K562 (cell line): ENCODE results near the gene ZBED4. TPM values are rescaled to one million over a fixed set of nuclear protein-coding genes. Genes with fewer than 3 reads are reported as not detected.

Experiments
- ATAC-seq: fragments of 200-7000 bp; cut with Tn5 transposase; 3 replicates; pipeline ENCODE4 v1.9.1; 2020; ENCODE audit warnings: moderate library complexity
- BruUV-seq: library from RNA; stranded (reverse); fragments of 400-500 nt; replicated peaks from 2 replicates; lab custom pipeline; 2021; lab: Mats Ljungman, UMichigan
- CTCF ChIA-PET: fragments of 300-600 bp; formaldehyde crosslinking; extraction: SDS; loops from one replicate; lab custom pipeline; 2021; ENCODE audit warnings: low intra/inter-chr PET ratio; lab: Yijun Ruan, JAX
- POLR2A ChIA-PET: fragments of 300-600, 350-650 bp; sonication (Branson Sonifier 250); formaldehyde crosslinking; extraction: SDS; loops from one replicate; lab custom pipeline; 2021; ENCODE audit warnings: antibody characterized with exemption, inconsistent platforms; lab: Yijun Ruan, JAX
- DNase-seq, 4 experiments: peaks; one replicate each; pipeline versions ENCODE4 v3.0.0 to v3.0.0-alpha.2; 2011 to 2018; ENCODE audit warnings: low spot score in 3 of 4, mixed read lengths in 3 of 4; ENCODE audit errors: extremely low read depth in 1 of 4
- FAIRE-seq: peaks from 2 replicates; lab custom pipeline; 2011; peaks lifted over from hg19 to GRCh38; lab: Jason Lieb, UNC
- H2AFZ ChIP-seq: 2 replicates; pipeline ENCODE4 v1.6.0; 2011; ENCODE audit warnings: low read depth, low read length, control low read depth, inconsistent platforms
- H3K27ac ChIP-seq: fragments of 200-600 bp; 3 replicates; pipeline ENCODE4 v1.8.0; 2011; ENCODE audit warnings: low read depth, mild to moderate bottlenecking, control low read depth, inconsistent platforms, low read length, moderate library complexity, mixed read lengths; ENCODE audit errors: extremely low read depth
- H3K27me3 ChIP-seq, 2 experiments: fragments of 300-600 bp in 1 of 2; 2 replicates in 1 of 2; 3 replicates in 1 of 2; pipeline versions ENCODE4 v1.6.0 to v1.8.0; 2011; ENCODE audit warnings: inconsistent platforms in 2 of 2, low read length in 2 of 2, mild to moderate bottlenecking in 1 of 2, mixed read lengths in 1 of 2, moderate library complexity in 1 of 2; ENCODE audit not compliant: control insufficient read depth in 2 of 2, insufficient read depth in 2 of 2
- H3K36me3 ChIP-seq: fragments of 300-600 bp; 3 replicates; pipeline ENCODE4 v1.8.0; 2011; ENCODE audit warnings: mild to moderate bottlenecking, low read length, inconsistent platforms; ENCODE audit not compliant: control insufficient read depth, insufficient read depth
- H3K4me1 ChIP-seq, 2 experiments: fragments of 200-600 bp in 1 of 2; replicated peaks in 1 of 2; 2 replicates in 1 of 2; 3 replicates in 1 of 2; pipeline versions ENCODE4 v1.5.1 to v1.8.0; 2011; ENCODE audit warnings: inconsistent platforms in 2 of 2, low read length in 2 of 2, mild to moderate bottlenecking in 1 of 2, mixed read lengths in 1 of 2, moderate library complexity in 1 of 2; ENCODE audit not compliant: control insufficient read depth in 2 of 2, insufficient read depth in 2 of 2
- H3K4me2 ChIP-seq: 2 replicates; pipeline ENCODE4 v1.6.1; 2011; ENCODE audit warnings: low read length, control low read depth, inconsistent platforms, mixed read lengths; ENCODE audit not compliant: insufficient read depth
- H3K4me3 ChIP-seq: fragments of 200-600 bp; sonication (generic), shearing (Covaris generic); 2 replicates; pipeline ENCODE4 v1.5.1; 2016; ENCODE audit warnings: control low read depth, inconsistent platforms
- H3K79me2 ChIP-seq: fragments of 200-600 bp; 3 replicates; pipeline ENCODE4 v1.8.0; 2011; ENCODE audit warnings: low read length, inconsistent platforms; ENCODE audit not compliant: control insufficient read depth, insufficient read depth
- H3K9ac ChIP-seq, 2 experiments: 2 replicates each; pipeline versions ENCODE4 v1.6.0 to v1.6.1; 2011; ENCODE audit warnings: low read depth in 2 of 2, low read length in 2 of 2, control low read depth in 1 of 2, inconsistent platforms in 1 of 2, mild to moderate bottlenecking in 1 of 2, mixed read lengths in 1 of 2; ENCODE audit not compliant: insufficient read depth in 1 of 2
- H3K9me1 ChIP-seq: one replicate; pipeline ENCODE4 v1.6.0; 2011; ENCODE audit warnings: inconsistent platforms, mild to moderate bottlenecking, low read length, moderate library complexity; ENCODE audit not compliant: control insufficient read depth, insufficient read depth
- H3K9me3 ChIP-seq: replicated peaks from 2 replicates; pipeline ENCODE4 v1.5.1; 2011; ENCODE audit warnings: low read depth, low read length, inconsistent platforms; ENCODE audit not compliant: control insufficient read depth, insufficient read depth
- H4K20me1 ChIP-seq: replicated peaks from 2 replicates; pipeline ENCODE4 v1.6.1; 2011; ENCODE audit warnings: low read length, inconsistent platforms, mixed read lengths; ENCODE audit not compliant: control insufficient read depth, insufficient read depth
- SRF ChIP-seq, 2 experiments: fragments of 250-450, 450-650 bp in 1 of 2; sonication (Bioruptor Pico) in 1 of 2; sonication (generic) in 1 of 2; formaldehyde crosslinking; IDR thresholded peaks; 2 replicates each; pipeline versions ENCODE4 v1.5.0 to v1.5.1; 2020 to 2022; ENCODE audit warnings: mild to moderate bottlenecking in 1 of 2, missing genetic modification reagents in 1 of 2
- WGBS: fragments of 100-300 bp; shearing (Covaris generic); methylation state at CpG from one replicate; pipeline ENCODE4 v1.1.6; 2016; ENCODE audit warnings: low coverage, mixed read lengths; ENCODE audit not compliant: insufficient coverage; ENCODE audit errors: missing lambda C conversion rate; 5-methylcytosine and 5-hydroxymethylcytosine counted together
- in situ Hi-C: fragments of 300-500 bp; cut with MboI; formaldehyde crosslinking; loops from 4 replicates; pipeline ENCODE4 v1.15.0; 2018; ENCODE audit warnings: inconsistent platforms, mixed read lengths
- intact Hi-C: fragments of 100-400 bp; cut with micrococcal nuclease; formaldehyde crosslinking; loops from 2 replicates; pipeline ENCODE4 v1.14.2; 2022
- polyA plus RNA-seq, 8 experiments: library from polyadenylated mRNA; depleted of rRNA in 4 of 8; stranded (reverse) in 5 of 8; unstranded in 3 of 8; fragments of >200 nt; fragmentation: Nextera tagmentation in 2 of 8; fragmentation: Illumina TruSeq in 1 of 8; extraction: Ambion mirVana in 2 of 8; extraction: Trizol in 1 of 8; gene quantifications; 2 replicates each; pipeline versions ENCODE4 v1.2.1 to v1.2.3, GENCODE V29; 2011 to 2014; ENCODE audit warnings: inconsistent platforms in 1 of 8, missing spikeins in 1 of 8
- total RNA-seq, 7 experiments: library from RNA; depleted of rRNA in 6 of 7; stranded (reverse); fragments of >200 nt in 6 of 7; fragmentation: Illumina TruSeq in 2 of 7; extraction: Trizol in 2 of 7; gene quantifications; 2 replicates each; pipeline versions ENCODE4 v1.2.1 to v1.2.3, GENCODE V29; 2011 to 2021; ENCODE audit warnings: low replicate concordance in 1 of 7

Gene ZBED4
- total and polyA plus RNA-seq, 9 of the 15 experiments (the other 6 are each of a cell fraction or from before 2014, with no cell fraction given), result 1.5 to 16.8 (median 7.4) TPM

DNA sequence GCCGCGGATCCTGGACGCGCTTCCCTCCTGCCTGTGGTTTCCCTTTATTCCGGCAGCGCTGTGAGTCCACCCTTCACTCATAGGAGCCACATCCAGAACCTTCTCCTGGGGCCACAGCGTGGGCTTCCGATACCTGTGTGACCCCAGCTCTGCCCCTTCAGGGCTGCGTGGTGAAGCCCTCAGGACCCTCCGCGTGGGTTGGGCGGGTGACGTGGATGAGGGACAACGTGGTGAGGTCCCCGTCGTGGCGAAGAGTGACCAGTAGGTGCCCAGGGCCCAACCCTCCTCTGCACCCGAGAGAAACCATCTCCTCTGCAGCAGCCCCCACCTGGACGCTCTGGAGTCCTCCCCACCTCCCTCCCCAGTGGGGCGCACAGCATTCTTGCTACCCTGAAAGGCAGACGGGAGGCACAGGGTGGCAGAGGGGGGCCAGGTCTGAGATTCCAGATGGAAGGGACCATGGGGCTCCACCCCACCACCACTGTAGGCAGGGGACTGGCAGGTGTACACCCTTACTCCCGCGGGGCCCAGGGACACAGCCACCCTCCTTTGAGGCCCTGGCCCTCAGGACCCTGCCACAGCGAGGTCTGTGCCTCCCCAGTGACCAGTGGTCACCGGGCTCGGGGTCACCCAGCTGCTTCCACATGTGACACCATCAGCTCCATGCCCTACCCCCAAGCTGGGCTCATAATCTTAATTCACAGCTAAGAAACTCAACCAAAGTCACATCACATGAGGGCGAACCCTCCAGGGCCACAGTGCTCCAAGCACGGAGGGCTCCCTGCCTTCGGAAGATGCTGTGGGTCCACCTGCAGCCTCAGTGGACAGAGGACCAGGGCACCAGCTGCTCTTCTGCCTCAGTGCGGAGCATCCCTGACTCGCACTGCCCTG lies 3.4 kb upstream of the ZBED4 start:
- H3K9me3 ChIP-seq, result no peaks in the 10 kb centered on the region
- H3K4me3 ChIP-seq, result no peak overlapping the region
- no peak overlapping the region for H2AFZ ChIP-seq
- no peak overlapping the region for H3K9ac ChIP-seq
- no peak for TF ChIP-seq SRF (CRISPR knock-in tag; IDR thresholded peaks at IDR 0.05)
- no peaks in the 10 kb centered on the region for H3K9me1 ChIP-seq
- CTCF ChIA-PET, result no interaction called here
- POLR2A ChIA-PET, result no interaction called here
- intact Hi-C loops (no loop called here), in situ Hi-C loops (no loop called here)
- no peaks in the 10 kb centered on the region for H3K36me3 ChIP-seq
- peaks cover 18 to 24% of the 10 kb centered on the region in 2 experiments for H3K27me3 ChIP-seq
- H3K27ac ChIP-seq, result no peak overlapping the region
- BruUV-seq, result no TSS peak
- 29% methylated on average over 19 of the region's 31 CpGs for WGBS
- no peak overlapping the region for H3K4me2 ChIP-seq
- H4K20me1 ChIP-seq, result peaks cover 1% of the 10 kb centered on the region
- FAIRE-seq, result no peak
- H3K4me1 ChIP-seq, result peaks cover 5 to 43% of the 10 kb centered on the region in 2 experiments; a peak in 4 of 5 replicates
- H3K79me2 ChIP-seq, result peaks cover 12% of the 10 kb centered on the region
- DNase-seq, result no peak
- no peak for ATAC-seq
